Upper lobe of left lung (tissue), 6 donors: ENCODE measurements around the gene ACTR1A. TPM values are rescaled to one million over a fixed set of nuclear protein-coding genes. Genes with fewer than 3 reads are reported as not detected.
A peak's percentile ranks its signal among the peaks of the same experiment; 100 is the strongest.

ENCODE experiments used
- ATAC-seq, 2 donors: fragments of 200-7000 bp; cut with Tn5 transposase; one replicate each; pipeline ENCODE4 v1.9.1; 2022; ENCODE audit warnings: mild to moderate bottlenecking in 2 of 2, moderate library complexity in 2 of 2; ENCODE audit not compliant: low FRiP score in 2 of 2
- DNase-seq, 2 donors: peaks; one replicate each; pipeline ENCODE4 v3.0.0-alpha.2; 2019 to 2020
- H3K27ac ChIP-seq, 4 donors: fragments of 200-600 bp; sonication (generic); one replicate each; pipeline ENCODE4 v1.5.1; 2016 to 2019
- H3K27me3 ChIP-seq, 4 donors: fragments of 200-600 bp; sonication (generic); one replicate each; pipeline ENCODE4 v1.5.1; 2017 to 2019
- H3K36me3 ChIP-seq, 4 donors: fragments of 200-600 bp; sonication (generic); one replicate each; pipeline ENCODE4 v1.5.1; 2016 to 2019
- H3K4me1 ChIP-seq, 4 donors: fragments of 200-600 bp; sonication (generic); one replicate each; pipeline ENCODE4 v1.5.1; 2018 to 2019
- H3K4me3 ChIP-seq, 4 donors: fragments of 200-600 bp; sonication (generic); one replicate each; pipeline ENCODE4 v1.5.1; 2017 to 2019; ENCODE audit warnings: mild to moderate bottlenecking in 2 of 4, moderate library complexity in 1 of 4
- H3K9me3 ChIP-seq, 4 donors: fragments of 200-600 bp; sonication (generic); one replicate each; pipeline ENCODE4 v1.5.1; 2018 to 2019
- CTCF ChIP-seq, 6 experiments: fragments of 450-650 bp in 4 of 6; fragments of 200-600 bp in 2 of 6; sonication (generic) in 2 of 6; IDR thresholded peaks; one replicate each; pipeline ENCODE4 v1.5.1; 2016 to 2019; ENCODE audit warnings: antibody characterized with exemption in 6 of 6
- EP300 ChIP-seq, 4 donors: sonication (generic); formaldehyde crosslinking; IDR thresholded peaks; one replicate each; pipeline ENCODE4 v1.5.1; 2017; ENCODE audit warnings: antibody characterized with exemption in 4 of 4, control low read depth in 2 of 4
- POLR2A ChIP-seq, 4 donors: fragments of 450-650 bp; IDR thresholded peaks; one replicate each; pipeline ENCODE4 v1.5.1; 2016 to 2017; ENCODE audit warnings: antibody characterized with exemption in 4 of 4, mild to moderate bottlenecking in 2 of 4
- POLR2AphosphoS5 ChIP-seq, 2 donors: sonication (generic); formaldehyde crosslinking; IDR thresholded peaks; one replicate each; pipeline ENCODE4 v1.5.1; 2017; ENCODE audit warnings: antibody characterized with exemption in 2 of 2
- WGBS, 2 donors: methylation state at CpG; one replicate each; pipeline ENCODE4 v1.1.5; 2017 to 2018; 5-methylcytosine and 5-hydroxymethylcytosine counted together
- total RNA-seq, 6 donors: library from RNA; depleted of rRNA in 4 of 6; stranded (reverse); fragments of >200 nt in 4 of 6; gene quantifications; one replicate each; pipeline versions ENCODE4 v1.1.0 to v1.2.1, GENCODE V29; 2016 to 2021
- donor health status: DM: no; HTN: no; CAD: no; lungs with moderate emphysema.
- donor health status: DM: no; HTN: yes; CAD: no; lungs with severe emphysema.

Gene ACTR1A
- total RNA-seq, 6 donors from 2014 or later = 54.5 to 126 (median 93.2) TPM

DNA sequence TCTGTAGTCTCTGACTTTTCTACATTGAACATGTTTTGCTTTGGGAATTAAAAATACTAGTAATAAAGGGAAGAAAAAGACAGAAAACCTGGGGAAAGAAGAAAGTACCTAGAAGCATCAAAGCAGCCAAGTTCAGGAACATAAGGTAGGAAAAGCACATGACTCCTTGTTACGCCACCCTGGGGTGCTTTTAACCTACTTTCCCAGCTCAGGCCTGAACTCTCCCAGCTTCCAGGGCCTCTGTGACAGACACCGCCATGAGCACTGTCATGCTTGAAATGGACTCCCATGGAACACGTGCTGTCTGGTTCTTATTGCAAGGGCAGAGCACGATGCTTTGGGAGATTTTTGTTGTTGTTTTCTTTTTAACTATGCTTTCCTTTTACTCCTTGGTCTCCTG is 11.4 kb downstream of the ACTR1A start:
- peaks cover 17 to 37% (median 28%) of the 10 kb centered on the region in 4 donors for H3K4me1 ChIP-seq
- H3K36me3 ChIP-seq = peaks cover 31 to 64% (median 46%) of the 10 kb centered on the region in 4 donors
- H3K27ac ChIP-seq = no peak overlapping the region
- no peak overlapping the region for H3K4me3 ChIP-seq
- H3K27me3 ChIP-seq = no peaks in the 10 kb centered on the region
- WGBS, 2 donors = 86 to 88% methylated on average over 4 of the region's 4 CpGs
- no peaks in the 10 kb centered on the region for H3K9me3 ChIP-seq
- no peak for ATAC-seq
- DNase-seq = no peak
- TF ChIP-seq POLR2AphosphoS5 (IDR thresholded peaks at IDR 0.05) = no peak
- no peak for TF ChIP-seq CTCF (IDR thresholded peaks at IDR 0.05)
- TF ChIP-seq POLR2A (IDR thresholded peaks at IDR 0.05) = no peak
- TF ChIP-seq EP300 (IDR thresholded peaks at IDR 0.05) = no peak

- no peak overlapping the region for H3K4me3 ChIP-seq
- TF ChIP-seq POLR2AphosphoS5 (IDR thresholded peaks at IDR 0.05) (no peak), CTCF (IDR thresholded peaks at IDR 0.05) (no peak)
- H3K9me3 ChIP-seq = no peaks in the 10 kb centered on the region
- H3K36me3 ChIP-seq = peaks cover 81 to 100% (median 97%) of the 10 kb centered on the region in 4 donors
- DNase-seq (no peak), ATAC-seq (no peak)
- no peak overlapping the region for H3K27ac ChIP-seq
- WGBS, 2 donors = 90 to 94% methylated on average over 17 to 18 of the region's 18 CpGs
- no peaks in the 10 kb centered on the region for H3K4me1 ChIP-seq
- no peaks in the 10 kb centered on the region for H3K27me3 ChIP-seq
Measured at GRCh38 chr10:102485093-102485784, 17.3 kb downstream of the ACTR1A start.

GRCh38 chr10:102484021-102484420 is 18.5 kb downstream of the ACTR1A start:
- DNase-seq = peak in 1 of 2 donors; percentile 69
- 97 to 98% methylated on average over 13 of the region's 13 CpGs for whole genome bisulfite sequencing, 2 donors
- ATAC-seq = no peak
- no peak overlapping the region for H3K27ac ChIP-seq
- peaks cover 74 to 100% (median 95%) of the 10 kb centered on the region in 4 donors for H3K36me3 ChIP-seq
- peaks cover 0 to 2% (median 0%) of the 10 kb centered on the region in 4 donors for H3K4me1 ChIP-seq
- no peaks in the 10 kb centered on the region for H3K9me3 ChIP-seq
- H3K27me3 ChIP-seq = no peaks in the 10 kb centered on the region
- H3K4me3 ChIP-seq = no peak overlapping the region
- TF ChIP-seq POLR2A (IDR thresholded peaks at IDR 0.05) (no peak), EP300 (IDR thresholded peaks at IDR 0.05) (no peak), CTCF (IDR thresholded peaks at IDR 0.05) (no peak), POLR2AphosphoS5 (IDR thresholded peaks at IDR 0.05) (no peak)

DNA sequence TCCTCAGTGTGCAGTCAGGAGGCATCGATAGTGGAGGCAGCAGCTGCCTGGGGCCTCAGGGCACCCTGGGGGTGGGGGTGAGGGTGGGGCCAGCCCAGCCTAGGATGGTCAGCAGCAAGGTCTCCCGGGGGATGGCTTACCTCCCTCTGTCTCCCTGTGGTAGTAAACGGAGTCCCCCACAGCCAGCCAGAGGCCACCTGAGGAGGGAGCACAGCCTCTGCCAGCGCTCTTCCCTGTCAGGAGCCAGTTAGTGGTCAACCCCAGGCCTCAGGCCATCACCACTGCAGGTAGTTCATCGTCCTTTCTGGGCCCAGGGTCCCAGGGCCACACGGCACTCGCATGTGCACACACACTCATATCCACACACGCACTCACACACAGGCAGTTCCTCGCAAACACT is 22.1 kb downstream of the ACTR1A start:
- no peak for DNase-seq
- peaks cover 47 to 79% (median 61%) of the 10 kb centered on the region in 4 donors for H3K36me3 ChIP-seq

GRCh38 chr10:102479651-102480050 is 22.9 kb downstream of the ACTR1A start:
- no peaks in the 10 kb centered on the region for H3K27me3 ChIP-seq
- no peaks in the 10 kb centered on the region for H3K9me3 ChIP-seq
- ATAC-seq = no peak
- no peak overlapping the region for H3K27ac ChIP-seq
- no peak for DNase-seq
- H3K4me3 ChIP-seq = no peak overlapping the region
- peaks cover 40 to 72% (median 53%) of the 10 kb centered on the region in 4 donors for H3K36me3 ChIP-seq
- peaks cover 0 to 14% (median 7%) of the 10 kb centered on the region in 4 donors for H3K4me1 ChIP-seq
- TF ChIP-seq EP300 (IDR thresholded peaks at IDR 0.05) (no peak), POLR2A (IDR thresholded peaks at IDR 0.05) (no peak), POLR2AphosphoS5 (IDR thresholded peaks at IDR 0.05) (no peak), CTCF (IDR thresholded peaks at IDR 0.05) (no peak)

More for the DNA sequence above, 22.1 kb downstream of the ACTR1A start:
- ATAC-seq = no peak
- no peak overlapping the region for H3K27ac ChIP-seq
- H3K4me1 ChIP-seq = peaks cover 0 to 14% (median 7%) of the 10 kb centered on the region in 4 donors
- H3K9me3 ChIP-seq = no peaks in the 10 kb centered on the region
- no peaks in the 10 kb centered on the region for H3K27me3 ChIP-seq
- WGBS, 2 donors = 90 to 92% methylated on average over 5 to 8 of the region's 9 CpGs
- TF ChIP-seq POLR2AphosphoS5 (IDR thresholded peaks at IDR 0.05) (no peak), EP300 (IDR thresholded peaks at IDR 0.05) (no peak)
- H3K4me3 ChIP-seq = no peak overlapping the region
